Stimulated activated CD4-positive, alpha-beta T cell treated with anti-CD3 and anti-CD28 coated beads, Interleukin-15, amount 100 ng/mL, for 1 hour (primary cell): ENCODE results near the gene ABHD1.

Experiments used
- DNase-seq, 2 donors: peaks; one replicate each; pipeline ENCODE4 v3.0.0-alpha.2; 2020; ENCODE audit warnings: low read depth in 1 of 2, low spot score in 1 of 2

The ABHD1 gene

DNA sequence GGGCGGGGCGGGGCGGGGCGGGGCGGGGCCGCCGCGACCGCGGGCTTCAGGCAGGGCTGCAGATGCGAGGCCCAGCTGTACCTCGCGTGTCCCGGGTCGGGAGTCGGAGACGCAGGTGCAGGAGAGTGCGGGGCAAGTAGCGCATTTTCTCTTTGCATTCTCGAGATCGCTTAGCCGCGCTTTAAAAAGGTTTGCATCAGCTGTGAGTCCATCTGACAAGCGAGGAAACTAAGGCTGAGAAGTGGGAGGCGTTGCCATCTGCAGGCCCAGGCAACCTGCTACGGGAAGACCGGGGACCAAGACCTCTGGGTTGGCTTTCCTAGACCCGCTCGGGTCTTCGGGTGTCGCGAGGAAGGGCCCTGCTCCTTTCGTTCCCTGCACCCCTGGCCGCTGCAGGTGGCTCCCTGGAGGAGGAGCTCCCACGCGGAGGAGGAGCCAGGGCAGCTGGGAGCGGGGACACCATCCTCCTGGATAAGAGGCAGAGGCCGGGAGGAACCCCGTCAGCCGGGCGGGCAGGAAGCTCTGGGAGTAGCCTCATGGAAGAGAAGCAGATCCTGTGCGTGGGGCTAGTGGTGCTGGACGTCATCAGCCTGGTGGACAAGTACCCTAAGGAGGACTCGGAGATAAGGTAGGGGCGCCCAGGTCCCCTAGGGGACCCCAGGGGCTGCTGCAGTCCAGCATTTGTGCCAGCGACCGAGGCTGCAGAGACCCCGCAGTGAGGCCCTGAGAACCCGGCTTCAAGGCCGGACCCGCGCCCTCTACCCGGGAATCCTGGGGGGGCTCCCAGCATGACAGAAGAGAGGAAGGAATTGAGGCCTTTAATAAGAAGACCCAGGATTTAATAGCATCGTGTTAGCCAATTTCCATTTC, 36.7 kb upstream of the ABHD1 start, which contains the start of gene KHK:
TSS of gene KHK (plus strand) at position 49 of the 870 bp plus-strand sequence. CDS start at position 537, 488 bp downstream.
- no peak for DNase-seq

GRCh38 chr2:27087823-27088410, 35.7 kb upstream of the ABHD1 start:
- DNase-seq: no peak

DNA sequence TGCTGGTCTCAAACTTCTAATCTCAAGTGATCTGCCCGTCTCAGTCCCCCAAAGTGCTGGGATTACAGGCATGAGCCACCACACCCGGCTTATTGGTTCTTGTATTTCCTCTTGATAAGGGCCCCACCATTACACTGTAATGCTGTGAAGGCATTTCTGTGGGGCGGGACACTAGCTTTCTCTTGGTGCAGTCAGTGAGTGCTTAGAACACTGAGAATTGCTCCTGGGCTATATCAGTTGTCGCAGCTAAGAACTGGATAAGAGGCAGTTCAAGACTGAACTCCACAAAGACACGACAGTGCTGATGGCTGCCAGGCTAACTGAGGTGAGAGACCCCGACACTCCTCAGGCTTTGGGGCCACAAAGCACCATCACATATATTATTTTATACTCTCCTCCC, 35.0 kb upstream of the ABHD1 start:
- no peak for DNase-seq

DNA sequence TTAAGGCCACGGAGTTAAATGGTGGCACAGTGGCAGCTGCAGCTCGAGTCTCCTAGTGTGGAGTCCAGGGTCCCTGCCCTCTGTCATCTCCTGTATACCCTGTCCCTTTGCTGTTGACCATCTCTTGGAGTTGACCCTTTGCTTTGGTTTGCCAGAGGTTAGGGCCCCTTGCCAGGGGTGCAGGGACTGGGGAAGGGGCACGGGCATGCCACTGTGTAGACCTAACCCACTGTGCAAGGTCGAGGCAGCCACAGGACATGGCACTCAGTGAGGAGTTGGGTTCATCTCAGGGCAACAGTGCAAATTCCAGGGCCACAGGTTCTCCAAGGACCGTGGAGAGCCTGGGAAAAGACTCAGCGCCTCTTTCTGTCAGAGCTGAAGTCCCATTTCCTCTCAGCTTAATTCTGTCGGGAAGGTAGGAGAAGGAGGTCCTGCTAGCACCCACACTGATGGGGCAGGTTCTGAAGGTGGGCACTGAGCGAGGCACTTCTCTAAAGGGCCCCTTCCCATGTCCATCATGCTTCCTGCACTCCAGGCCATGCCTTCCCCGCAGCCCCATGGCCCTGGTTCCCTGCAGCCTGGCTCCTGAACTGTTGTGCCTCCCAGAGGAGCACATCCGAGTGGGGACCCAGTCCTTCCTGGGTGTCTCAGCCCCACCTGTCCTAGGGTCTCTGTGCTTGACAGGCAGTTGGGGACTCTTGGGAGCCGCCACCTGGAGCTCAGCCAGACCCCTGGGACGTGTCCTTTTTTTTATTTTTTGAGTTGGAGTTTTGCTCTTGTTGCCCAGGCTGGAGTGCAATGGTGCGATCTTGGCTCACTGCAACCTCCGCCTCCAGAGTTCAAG, 34.3 kb upstream of the ABHD1 start:
- no peak for DNase-seq

- no peak for DNase-seq
Measured at GRCh38 chr2:27091746-27092695, 31.6 kb upstream of the ABHD1 start.

GRCh38 chr2:27092696-27093429, 30.8 kb upstream of the ABHD1 start:
- no peak for DNase-seq

DNA sequence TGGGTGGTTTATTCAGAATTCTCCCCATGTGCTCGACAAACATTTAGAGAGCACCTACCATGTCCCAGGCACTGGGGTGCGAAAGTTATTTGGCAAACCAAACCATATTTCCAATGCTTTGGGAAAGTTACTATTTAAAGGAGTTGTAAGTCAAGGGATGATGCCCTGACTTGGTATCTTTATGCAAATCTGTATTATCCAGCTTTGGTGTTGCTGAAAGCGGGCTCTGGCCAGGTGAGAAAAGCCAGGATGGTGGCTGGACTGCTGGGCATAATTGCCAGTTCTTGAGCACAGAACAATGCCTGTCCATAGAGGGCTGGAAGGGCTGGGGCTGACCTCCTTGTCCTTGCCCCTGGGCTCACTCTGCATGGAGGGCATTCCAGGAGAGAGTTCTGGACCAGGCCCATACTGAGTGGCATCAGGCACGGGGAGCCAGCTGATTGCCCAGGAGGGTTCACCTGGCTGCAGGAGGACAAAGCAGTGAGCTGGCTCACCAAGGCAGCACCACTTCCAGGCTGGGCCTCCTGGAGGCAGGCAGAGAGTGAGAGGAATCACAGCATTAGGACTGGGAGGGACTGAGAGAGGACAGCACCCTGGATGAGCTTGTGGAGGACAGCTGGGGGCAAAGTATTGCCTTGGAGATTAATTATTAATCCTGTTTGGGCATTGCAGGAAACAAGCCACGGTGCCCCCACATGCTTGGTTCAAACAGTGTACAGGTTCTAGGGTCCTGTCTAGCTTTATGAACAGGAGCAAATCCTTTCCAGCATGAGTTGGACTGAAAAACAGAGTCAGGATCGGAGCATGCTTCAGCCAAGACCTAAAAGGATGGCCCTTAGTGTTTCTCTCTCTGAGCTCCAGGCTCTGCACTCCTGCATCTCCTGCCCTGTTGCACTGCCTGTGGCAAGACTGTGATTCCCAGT, 29.9 kb upstream of the ABHD1 start:
- no peak for DNase-seq

- no peak for DNase-seq
Measured at GRCh38 chr2:27094353-27094984, 29.1 kb upstream of the ABHD1 start.

GRCh38 chr2:27095427-27095744, 28.2 kb upstream of the ABHD1 start:
- DNase-seq: no peak

GRCh38 chr2:27095745-27096651, 27.6 kb upstream of the ABHD1 start:
- no peak for DNase-seq

DNA sequence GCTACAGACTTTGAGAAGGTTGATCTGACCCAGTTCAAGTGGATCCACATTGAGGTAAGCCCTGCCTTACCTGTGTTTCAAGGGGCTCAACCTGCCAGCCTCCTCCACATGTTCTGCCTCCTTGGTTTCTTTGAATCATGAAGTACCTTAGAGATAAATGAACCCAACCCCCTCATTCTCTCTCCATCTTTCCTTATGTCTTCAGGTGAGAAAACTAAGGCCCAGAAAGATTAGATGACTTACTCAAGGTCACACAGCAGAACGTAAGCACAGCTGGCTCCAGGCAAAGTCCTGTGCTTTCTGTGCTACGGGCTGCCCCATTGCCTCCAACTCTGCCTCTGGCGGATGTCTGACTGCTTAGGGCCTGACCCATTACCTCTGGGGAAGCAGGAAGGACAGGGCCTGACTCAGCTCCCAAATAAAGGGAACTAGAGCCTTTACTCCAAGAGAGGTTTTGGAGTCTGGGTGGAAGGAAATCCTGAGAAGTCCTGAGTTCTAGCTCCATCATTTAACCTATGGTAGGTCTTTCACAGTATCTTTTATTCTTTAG, 26.8 kb upstream of the ABHD1 start:
- no peak for DNase-seq

DNA sequence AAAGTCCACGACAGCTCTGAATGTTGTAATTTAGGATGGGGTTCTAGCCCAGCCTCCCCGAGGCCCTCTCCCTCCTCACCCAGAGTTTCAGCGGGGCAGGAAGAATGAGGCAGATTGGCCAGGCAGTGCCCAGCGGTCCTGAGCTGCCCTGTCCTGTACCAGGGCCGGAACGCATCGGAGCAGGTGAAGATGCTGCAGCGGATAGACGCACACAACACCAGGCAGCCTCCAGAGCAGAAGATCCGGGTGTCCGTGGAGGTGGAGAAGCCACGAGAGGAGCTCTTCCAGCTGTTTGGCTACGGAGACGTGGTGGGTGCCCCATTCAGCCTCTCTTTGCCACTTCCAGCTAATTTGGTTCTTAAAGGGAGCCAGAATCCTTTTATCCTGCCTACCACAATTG, 26.3 kb upstream of the ABHD1 start:
- DNase-seq: no peak

DNA sequence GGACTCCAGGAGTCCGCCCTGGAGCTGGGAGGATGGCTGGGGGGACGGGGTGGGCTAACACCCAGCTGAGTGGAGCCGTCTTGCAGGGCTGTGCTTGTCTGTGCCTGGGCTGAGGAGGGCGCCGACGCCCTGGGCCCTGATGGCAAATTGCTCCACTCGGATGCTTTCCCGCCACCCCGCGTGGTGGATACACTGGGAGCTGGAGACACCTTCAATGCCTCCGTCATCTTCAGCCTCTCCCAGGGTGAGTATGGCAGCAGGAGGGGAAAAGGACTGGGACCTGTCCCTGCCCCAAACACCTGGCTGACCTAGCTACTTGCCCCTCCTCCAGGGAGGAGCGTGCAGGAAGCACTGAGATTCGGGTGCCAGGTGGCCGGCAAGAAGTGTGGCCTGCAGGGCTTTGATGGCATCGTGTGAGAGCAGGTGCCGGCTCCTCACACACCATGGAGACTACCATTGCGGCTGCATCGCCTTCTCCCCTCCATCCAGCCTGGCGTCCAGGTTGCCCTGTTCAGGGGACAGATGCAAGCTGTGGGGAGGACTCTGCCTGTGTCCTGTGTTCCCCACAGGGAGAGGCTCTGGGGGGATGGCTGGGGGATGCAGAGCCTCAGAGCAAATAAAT, 24.2 kb upstream of the ABHD1 start:
- no peak for DNase-seq

GRCh38 chr2:27100036-27100435, 23.6 kb upstream of the ABHD1 start:
- no peak for DNase-seq

DNA sequence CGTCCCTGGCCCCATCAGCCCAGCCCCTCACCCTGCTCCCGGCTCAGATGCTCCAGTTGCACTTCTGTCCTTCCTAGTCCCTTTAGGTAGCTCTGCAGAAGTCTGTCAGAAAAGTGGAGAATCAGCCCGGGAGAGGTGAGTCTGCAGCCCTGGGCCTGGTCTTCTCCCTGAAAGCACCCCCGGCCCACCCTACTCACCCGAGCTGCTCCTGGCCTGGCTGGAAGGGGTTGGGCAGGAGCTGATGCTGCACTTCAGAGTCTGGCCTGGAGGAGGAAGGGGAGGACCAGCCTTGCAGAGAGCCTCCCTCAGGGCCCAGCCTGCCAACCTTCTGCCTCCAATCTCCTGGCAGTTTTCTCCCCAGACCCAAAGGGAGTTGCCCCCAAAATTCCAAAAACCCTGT, 21.3 kb upstream of the ABHD1 start:
- DNase-seq: no peak

GRCh38 chr2:27105981-27106380, 17.6 kb upstream of the ABHD1 start:
- no peak for DNase-seq

- no peak for DNase-seq
Measured at GRCh38 chr2:27108221-27108620, 15.4 kb upstream of the ABHD1 start.
